ENCODE data around the gene SPEF2.

SPEF2 gene

GRCh38 chr5:35794328-35794619 is 176.6 kb downstream of the SPEF2 start:
- Histone ChIP-seq H3K4me2 (ENCODE audit: low read length) (no peak overlapping the region), H3K27ac (ENCODE audit: low read depth, low read length) (no peak overlapping the region), H3K9me2 (replicated peaks; ENCODE audit: control insufficient read depth, low read length) (no peaks in the 10 kb centered on the region), H3F3A (ENCODE audit: control insufficient read depth, insufficient read depth) (no peaks in the 10 kb centered on the region), H3K9me3 (ENCODE audit: control insufficient read depth, insufficient read depth, low read length) (no peaks in the 10 kb centered on the region), H4K20me1 (ENCODE audit: control insufficient read depth, insufficient read depth, low read depth, low read length) (no peaks in the 10 kb centered on the region), H3K36me3 (ENCODE audit: control insufficient read depth, low read length) (no peaks in the 10 kb centered on the region), H3K4me1 (ENCODE audit: control insufficient read depth, low read length) (0 out of 2 replicates have a peak, but pooled peaks cover 3% of the 10 kb centered on the region), H3K4me3 (ENCODE audit: low read length) (no peak overlapping the region), H3K27me3 (ENCODE audit: control insufficient read depth, low read length) (no peaks in the 10 kb centered on the region), H3K79me2 (ENCODE audit: control insufficient read depth, low read length) (no peaks in the 10 kb centered on the region)
- TF ChIP-seq CTCF (IDR thresholded peaks at IDR 0.05; ENCODE audit: low read depth, low read length, poor library complexity, severe bottlenecking): no peak
- no peak for TF ChIP-seq EZH2phosphoT487 (IDR thresholded peaks at IDR 0.05; ENCODE audit: borderline replicate concordance, low read length)

- H3K4me2 ChIP-seq (ENCODE audit: low read length): no peak overlapping the region
These were observed 177.2 kb downstream of the SPEF2 start for GRCh38 chr5:35794684-35795375.

GRCh38 chr5:35799181-35799580 is 181.5 kb downstream of the SPEF2 start:
- Histone ChIP-seq H3K27me3 (ENCODE audit: control insufficient read depth, low read length) (no peaks in the 10 kb centered on the region), H3F3A (ENCODE audit: control insufficient read depth, insufficient read depth) (no peaks in the 10 kb centered on the region), H3K9me2 (replicated peaks; ENCODE audit: control insufficient read depth, low read length) (no peaks in the 10 kb centered on the region), H3K4me1 (ENCODE audit: control insufficient read depth, low read length) (peaks cover 20% of the 10 kb centered on the region), H3K9me3 (ENCODE audit: control insufficient read depth, insufficient read depth, low read length) (no peaks in the 10 kb centered on the region), H3K36me3 (ENCODE audit: control insufficient read depth, low read length) (no peaks in the 10 kb centered on the region), H3K4me3 (ENCODE audit: low read length) (no peak overlapping the region), H4K20me1 (ENCODE audit: control insufficient read depth, insufficient read depth, low read depth, low read length) (no peaks in the 10 kb centered on the region), H3K4me2 (ENCODE audit: low read length) (no peak overlapping the region), H3K27ac (ENCODE audit: low read depth, low read length) (no peak overlapping the region), H3K79me2 (ENCODE audit: control insufficient read depth, low read length) (no peaks in the 10 kb centered on the region)
- TF ChIP-seq CTCF (IDR thresholded peaks at IDR 0.05; ENCODE audit: low read depth, low read length, poor library complexity, severe bottlenecking) (no peak), EZH2phosphoT487 (IDR thresholded peaks at IDR 0.05; ENCODE audit: borderline replicate concordance, low read length) (no peak)

More at GRCh38 chr5:35794684-35795375, 177.2 kb downstream of the SPEF2 start:
- Histone ChIP-seq H3K27ac (ENCODE audit: low read depth, low read length) (no peak overlapping the region), H3K4me3 (ENCODE audit: low read length) (no peak overlapping the region), H3K4me1 (ENCODE audit: control insufficient read depth, low read length) (0 out of 2 replicates have a peak, but pooled peaks cover 3% of the 10 kb centered on the region), H4K20me1 (ENCODE audit: control insufficient read depth, insufficient read depth, low read depth, low read length) (no peaks in the 10 kb centered on the region), H3K27me3 (ENCODE audit: control insufficient read depth, low read length) (no peaks in the 10 kb centered on the region), H3F3A (ENCODE audit: control insufficient read depth, insufficient read depth) (no peaks in the 10 kb centered on the region), H3K9me3 (ENCODE audit: control insufficient read depth, insufficient read depth, low read length) (no peaks in the 10 kb centered on the region), H3K36me3 (ENCODE audit: control insufficient read depth, low read length) (no peaks in the 10 kb centered on the region), H3K79me2 (ENCODE audit: control insufficient read depth, low read length) (no peaks in the 10 kb centered on the region), H3K9me2 (replicated peaks; ENCODE audit: control insufficient read depth, low read length) (no peaks in the 10 kb centered on the region)
- no peak for TF ChIP-seq CTCF (IDR thresholded peaks at IDR 0.05; ENCODE audit: low read depth, low read length, poor library complexity, severe bottlenecking)
- TF ChIP-seq EZH2phosphoT487 (IDR thresholded peaks at IDR 0.05; ENCODE audit: borderline replicate concordance, low read length): no peak

Measured in DOHH2 (cell line).